A673 (cell line): ENCODE measurements around the gene LMBR1. TPM values are rescaled to one million over a fixed set of nuclear protein-coding genes. Genes with fewer than 3 reads are reported as not detected.

Experiments
- BruUV-seq: library from RNA; stranded (reverse); fragments of 400-500 nt; replicated peaks from 2 replicates; lab custom pipeline; 2021; lab: Mats Ljungman, UMichigan
- CTCF ChIA-PET: fragments of 300-600 bp; sonication (Branson Sonifier 250); formaldehyde crosslinking; loops from one replicate; lab custom pipeline; 2022; ENCODE audit warnings: antibody characterized with exemption; lab: Charles Lee
- POLR2A ChIA-PET: fragments of 300-600 bp; sonication (Branson Sonifier 250); formaldehyde crosslinking; loops from one replicate; lab custom pipeline; 2022; ENCODE audit warnings: antibody characterized with exemption; ENCODE audit not compliant: low non-redundant PET; lab: Charles Lee
- DNase-seq: peaks from one replicate; pipeline ENCODE4 v3.0.0-alpha.2; 2015; ENCODE audit warnings: low spot score
- H3K27ac ChIP-seq: fragments of 200-600 bp; sonication (generic); 2 replicates; pipeline ENCODE4 v1.5.1; 2016; ENCODE audit warnings: mixed run types, low read depth, mild to moderate bottlenecking, mixed read lengths, antibody characterized with exemption, low read length; ENCODE audit not compliant: poor library complexity, severe bottlenecking
- H3K27me3 ChIP-seq: fragments of 200-600 bp; sonication (generic); replicated peaks from 2 replicates; pipeline ENCODE4 v1.6.1; 2017; ENCODE audit warnings: mixed run types, low read depth, mild to moderate bottlenecking, mixed read lengths, antibody characterized with exemption, low read length; ENCODE audit not compliant: insufficient read depth, poor library complexity
- H3K36me3 ChIP-seq: fragments of 200-600 bp; sonication (generic); 2 replicates; pipeline ENCODE4 v1.6.1; 2016; ENCODE audit warnings: mixed run types, mild to moderate bottlenecking, mixed read lengths, antibody characterized with exemption, low read length; ENCODE audit not compliant: insufficient read depth, poor library complexity, severe bottlenecking
- H3K4me1 ChIP-seq: fragments of 200-600 bp; sonication (generic); 2 replicates; pipeline ENCODE4 v1.6.1; 2017; ENCODE audit warnings: mixed run types, mild to moderate bottlenecking, mixed read lengths, antibody characterized with exemption, low read length; ENCODE audit not compliant: insufficient read depth, poor library complexity, severe bottlenecking
- H3K4me3 ChIP-seq: fragments of 200-600 bp; sonication (generic); 2 replicates; pipeline ENCODE4 v1.5.1; 2016; ENCODE audit warnings: low read depth, mixed run types, mild to moderate bottlenecking, mixed read lengths, low read length; ENCODE audit not compliant: poor library complexity, severe bottlenecking
- H3K9me3 ChIP-seq: fragments of 200-600 bp; sonication (generic); 2 replicates; pipeline ENCODE4 v1.6.1; 2016; ENCODE audit warnings: mixed run types, low read depth, mild to moderate bottlenecking, mixed read lengths, antibody characterized with exemption, low read length; ENCODE audit not compliant: poor library complexity, severe bottlenecking
- CTCF ChIP-seq: fragments of 300-800, 200-600 bp; sonication (generic); conservative IDR thresholded peaks from 2 replicates; pipeline ENCODE4 v1.5.1; 2017; ENCODE audit warnings: low read depth, mild to moderate bottlenecking, antibody characterized with exemption, low read length, moderate library complexity, mixed read lengths
- EZH2 ChIP-seq: fragments of 200-600 bp; sonication (generic); IDR thresholded peaks from 2 replicates; pipeline ENCODE4 v1.6.1; 2017; ENCODE audit warnings: borderline replicate concordance, low read depth, mild to moderate bottlenecking, mixed read lengths, antibody characterized with exemption, low read length; ENCODE audit not compliant: poor library complexity, severe bottlenecking
- intact Hi-C: fragments of 100-400 bp; cut with micrococcal nuclease; formaldehyde crosslinking; loops from one replicate; pipeline ENCODE4 v1.10.0; 2022; ENCODE audit not compliant: unreplicated experiment
- total RNA-seq: library from RNA; stranded (reverse); gene quantifications from 2 replicates; pipeline ENCODE4 v1.2.3, GENCODE V29; 2021

The LMBR1 gene
- total RNA-seq, 1 experiment from 2014 or later, result 50.7 TPM

- intact Hi-C loops, result no loop called here
- BruUV-seq, result no TSS peak
- H3K36me3 ChIP-seq, result no peaks in the 10 kb centered on the region
- no peaks in the 10 kb centered on the region for H3K4me1 ChIP-seq
- no peaks in the 10 kb centered on the region for H3K27me3 ChIP-seq
- CTCF ChIA-PET, result no interaction called here
- H3K27ac ChIP-seq, result no peak overlapping the region
- POLR2A ChIA-PET, result no interaction called here
- no peaks in the 10 kb centered on the region for H3K9me3 ChIP-seq
- DNase-seq, result no peak
- TF ChIP-seq EZH2 (no peak), CTCF (no peak)
- H3K4me3 ChIP-seq, result no peak overlapping the region
Measured at GRCh38 chr7:156659961-156660360, 233.0 kb downstream of the LMBR1 start.

DNA sequence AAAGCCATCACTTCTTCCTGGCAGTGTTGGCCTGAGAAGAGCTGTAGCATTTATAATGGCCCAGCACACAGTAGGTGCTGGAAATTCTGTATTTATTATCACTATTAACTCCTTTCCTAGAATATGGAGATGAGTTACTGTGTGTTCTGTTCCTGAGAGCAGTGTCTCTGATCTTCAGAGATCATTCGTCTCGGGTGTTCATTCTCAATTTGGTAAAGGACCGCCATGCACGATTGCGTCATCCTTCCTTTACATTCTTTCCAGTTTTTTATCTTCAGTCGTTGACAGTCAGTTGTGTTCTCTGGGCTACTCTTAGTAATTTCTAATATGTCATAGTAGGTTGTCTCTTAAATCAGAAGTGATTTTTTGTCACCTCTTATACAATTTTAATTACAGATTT, 233.8 kb downstream of the LMBR1 start:
- CTCF ChIA-PET, result no interaction called here

GRCh38 chr7:156657681-156658080, 235.3 kb downstream of the LMBR1 start:
- H3K27me3 ChIP-seq, result no peaks in the 10 kb centered on the region
- TF ChIP-seq CTCF, result no peak
- TF ChIP-seq EZH2, result no peak
- no peaks in the 10 kb centered on the region for H3K36me3 ChIP-seq
- no peaks in the 10 kb centered on the region for H3K9me3 ChIP-seq
- ChIA-PET POLR2A (no interaction called here), CTCF (no interaction called here)
- H3K27ac ChIP-seq, result no peak overlapping the region
- no peaks in the 10 kb centered on the region for H3K4me1 ChIP-seq
- no peak overlapping the region for H3K4me3 ChIP-seq
- DNase-seq, result no peak
- BruUV-seq, result no TSS peak
- intact Hi-C loops, result no loop called here

More for the DNA sequence above, 233.8 kb downstream of the LMBR1 start:
- Histone ChIP-seq H3K4me3 (no peak overlapping the region), H3K9me3 (no peaks in the 10 kb centered on the region), H3K4me1 (no peaks in the 10 kb centered on the region), H3K27me3 (no peaks in the 10 kb centered on the region), H3K36me3 (no peaks in the 10 kb centered on the region), H3K27ac (no peak overlapping the region)
- POLR2A ChIA-PET, result no interaction called here
- intact Hi-C loops, result no loop called here
- no peak for DNase-seq
- no TSS peak for BruUV-seq
- TF ChIP-seq EZH2, result no peak

- Histone ChIP-seq H3K9me3 (no peaks in the 10 kb centered on the region), H3K4me1 (no peaks in the 10 kb centered on the region), H3K36me3 (no peaks in the 10 kb centered on the region), H3K27me3 (no peaks in the 10 kb centered on the region), H3K4me3 (no peak overlapping the region), H3K27ac (no peak overlapping the region)
- no peak for DNase-seq
- BruUV-seq, result no TSS peak
- ChIA-PET POLR2A (no interaction called here), CTCF (no interaction called here)
- intact Hi-C loops, result no loop called here
- TF ChIP-seq CTCF (no peak), EZH2 (no peak)
Measured at GRCh38 chr7:156656598-156656997, 236.4 kb downstream of the LMBR1 start.
